Mucosa of descending colon (tissue), 3 donors: ENCODE measurements around the gene ZDHHC11. TPM values are rescaled to one million over a fixed set of nuclear protein-coding genes. Genes with fewer than 3 reads are reported as not detected.
"Not testable (repeated sequence)": the region's sequence is repeated elsewhere in the genome, so short reads cannot be mapped to it uniquely, and the experiment has no call there.

Source experiments
- ATAC-seq: fragments of 200-7000 bp; cut with Tn5 transposase; one replicate; pipeline ENCODE4 v1.9.1; 2020; ENCODE audit warnings: mild to moderate bottlenecking, moderate library complexity
- DNase-seq, 3 donors: peaks; one replicate each; pipeline ENCODE4 v3.0.0-alpha.2; 2020
- H3K36me3 ChIP-seq: fragments of 200-600 bp; one replicate; pipeline ENCODE4 v1.8.0; 2021; ENCODE audit warnings: low read depth, mild to moderate bottlenecking
- H3K4me1 ChIP-seq: fragments of 200-600 bp; one replicate; pipeline ENCODE4 v1.8.0; 2021; ENCODE audit warnings: low read depth, mild to moderate bottlenecking
- H3K4me3 ChIP-seq: fragments of 200-600 bp; one replicate; pipeline ENCODE4 v1.8.0; 2021; ENCODE audit warnings: mild to moderate bottlenecking
- H3K9me3 ChIP-seq: fragments of 200-600 bp; one replicate; pipeline ENCODE4 v1.8.0; 2021; ENCODE audit warnings: mild to moderate bottlenecking
- intact Hi-C, 2 donors: fragments of 100-400 bp; cut with DNase I in 1 of 2; cut with micrococcal nuclease in 1 of 2; formaldehyde crosslinking; loops; one replicate each; pipeline versions ENCODE4 v1.11.0 to v1.11.1; 2022; cut with DNase I, micrococcal nuclease
- total RNA-seq, 3 donors: library from RNA; stranded (reverse); fragmentation: NEBNext Ultra II Directional in 2 of 3; extraction: Animal tissue kit (Norgen Biotek cat#: 25700) in 2 of 3; gene quantifications; one replicate each; pipeline versions ENCODE4 v1.2.1 to v1.2.4, GENCODE V29; 2021 to 2023
- TF ChIP-seq, protein P1 (sequence below): fragments of 200-600 bp; IDR thresholded peaks from one replicate; pipeline ENCODE4 v1.8.0; 2022; ENCODE audit warnings: antibody characterized with exemption, mild to moderate bottlenecking
- donor health status: DM: no; HTN: no; CAD: no; lungs with moderate emphysema.
- donor health status: DM: no; HTN: no; CAD: no.
- donor health status: DM: no; HTN: yes; CAD: no.

The ZDHHC11 gene
- total RNA-seq, 3 donors from 2014 or later, result 4.6 to 11.1 (median 7.0) TPM

DNA sequence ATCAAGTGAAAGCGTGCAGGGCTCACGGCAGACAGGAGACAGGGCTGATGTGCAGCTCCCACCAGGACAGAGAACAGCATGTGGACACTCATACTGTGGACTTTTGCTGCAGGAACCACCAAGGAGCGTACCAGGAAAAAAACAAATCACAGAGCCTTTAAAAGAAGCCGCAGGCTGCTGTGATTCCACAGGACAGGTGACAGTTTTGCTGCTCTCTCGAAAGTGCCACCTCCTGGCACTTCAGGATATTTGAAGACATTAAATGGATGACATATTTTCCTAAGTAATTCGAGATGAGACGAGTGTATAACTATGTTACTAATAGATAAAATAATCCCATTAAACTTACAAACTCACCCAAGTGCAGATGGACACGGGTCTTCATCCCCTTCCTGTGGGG is 29.3 kb downstream of the ZDHHC11 start:
- peak; percentile 48 for ATAC-seq
- Histone ChIP-seq H3K4me1 (no peaks in the 10 kb centered on the region), H3K9me3 (no peaks in the 10 kb centered on the region), H3K4me3 (no peak overlapping the region), H3K36me3 (no peaks in the 10 kb centered on the region)
- TF ChIP-seq, protein P1, sequence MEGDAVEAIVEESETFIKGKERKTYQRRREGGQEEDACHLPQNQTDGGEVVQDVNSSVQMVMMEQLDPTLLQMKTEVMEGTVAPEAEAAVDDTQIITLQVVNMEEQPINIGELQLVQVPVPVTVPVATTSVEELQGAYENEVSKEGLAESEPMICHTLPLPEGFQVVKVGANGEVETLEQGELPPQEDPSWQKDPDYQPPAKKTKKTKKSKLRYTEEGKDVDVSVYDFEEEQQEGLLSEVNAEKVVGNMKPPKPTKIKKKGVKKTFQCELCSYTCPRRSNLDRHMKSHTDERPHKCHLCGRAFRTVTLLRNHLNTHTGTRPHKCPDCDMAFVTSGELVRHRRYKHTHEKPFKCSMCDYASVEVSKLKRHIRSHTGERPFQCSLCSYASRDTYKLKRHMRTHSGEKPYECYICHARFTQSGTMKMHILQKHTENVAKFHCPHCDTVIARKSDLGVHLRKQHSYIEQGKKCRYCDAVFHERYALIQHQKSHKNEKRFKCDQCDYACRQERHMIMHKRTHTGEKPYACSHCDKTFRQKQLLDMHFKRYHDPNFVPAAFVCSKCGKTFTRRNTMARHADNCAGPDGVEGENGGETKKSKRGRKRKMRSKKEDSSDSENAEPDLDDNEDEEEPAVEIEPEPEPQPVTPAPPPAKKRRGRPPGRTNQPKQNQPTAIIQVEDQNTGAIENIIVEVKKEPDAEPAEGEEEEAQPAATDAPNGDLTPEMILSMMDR, result no peak
- intact Hi-C loops, result no loop called here
- DNase-seq, result peak in 1 of 3 donors; percentile 21

DNA sequence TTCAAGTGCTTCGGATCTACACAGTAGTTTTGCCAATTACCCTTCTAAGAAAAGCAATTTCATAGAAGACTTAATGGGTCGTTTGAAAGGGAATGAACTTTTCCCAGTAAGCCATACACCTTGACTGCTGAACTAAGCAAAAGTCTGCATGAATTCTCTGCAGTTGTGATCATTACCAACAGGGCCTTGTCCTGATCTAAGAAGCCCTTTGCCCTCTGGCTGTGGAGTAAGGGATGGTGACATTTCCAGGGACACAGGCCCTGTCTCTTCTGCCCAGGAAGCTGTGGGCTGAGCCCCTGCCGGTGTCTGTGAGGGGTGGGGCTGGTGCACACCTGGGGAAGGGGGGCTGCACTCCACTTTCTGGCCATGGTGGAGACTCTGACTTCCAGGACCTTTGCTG is 30.5 kb downstream of the ZDHHC11 start:
- Histone ChIP-seq H3K9me3 (no peaks in the 10 kb centered on the region), H3K4me1 (no peaks in the 10 kb centered on the region), H3K36me3 (no peaks in the 10 kb centered on the region), H3K4me3 (no peak overlapping the region)
- TF ChIP-seq, protein P1, result no peak
- ATAC-seq (no peak), DNase-seq (no peak)
- intact Hi-C loops, result no loop called here

DNA sequence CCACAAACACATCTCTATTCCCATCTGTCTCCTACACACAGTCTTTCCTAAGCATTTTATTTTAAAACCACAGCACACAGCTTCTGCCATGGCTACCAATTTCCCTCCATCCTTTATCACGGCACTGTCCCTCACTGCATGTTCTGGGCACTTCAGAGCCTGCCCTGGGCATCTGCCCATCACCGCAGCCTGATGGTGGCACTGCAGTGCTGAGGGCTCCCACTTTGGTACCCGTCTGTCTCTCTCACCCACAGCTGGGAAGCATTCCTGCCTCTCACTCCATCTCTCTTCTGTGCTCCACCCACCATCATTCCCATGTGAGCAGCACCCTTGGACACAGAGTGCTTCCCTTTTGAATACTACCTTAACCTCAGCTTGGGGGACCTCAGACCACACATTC is 31.7 kb downstream of the ZDHHC11 start:
- intact Hi-C loops, result no loop called here

DNA sequence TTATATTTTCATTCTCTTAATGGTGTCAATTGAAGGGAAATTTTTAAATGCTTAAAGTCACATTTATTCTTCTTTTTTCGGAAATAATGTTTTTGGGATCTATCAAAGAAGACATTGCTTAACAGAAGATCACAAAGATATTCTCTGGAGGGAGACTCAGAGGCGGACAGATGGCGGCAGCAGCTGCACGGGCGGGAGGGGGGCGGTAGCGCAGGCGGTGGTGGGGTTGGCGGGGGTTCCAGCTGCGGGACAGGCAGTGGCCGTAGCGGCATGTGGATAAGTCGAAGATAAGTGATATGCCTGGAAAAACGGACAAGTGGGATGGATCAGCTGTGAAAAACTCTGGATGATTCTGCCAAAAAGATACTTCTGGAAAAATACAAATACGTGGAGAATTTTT is 34.6 kb downstream of the ZDHHC11 start:
- no peaks in the 10 kb centered on the region for H3K36me3 ChIP-seq
- ATAC-seq, result no peak
- H3K4me3 ChIP-seq, result no peak overlapping the region
- DNase-seq, result no peak
- H3K4me1 ChIP-seq, result no peaks in the 10 kb centered on the region
- no peaks in the 10 kb centered on the region for H3K9me3 ChIP-seq
- intact Hi-C loops, result no loop called here
- TF ChIP-seq, protein P1, result no peak

More for the DNA sequence above, 31.7 kb downstream of the ZDHHC11 start:
- Histone ChIP-seq H3K36me3 (no peaks in the 10 kb centered on the region), H3K9me3 (no peaks in the 10 kb centered on the region), H3K4me1 (no peaks in the 10 kb centered on the region), H3K4me3 (no peak overlapping the region)
- no peak for ATAC-seq
- no peak for DNase-seq
- TF ChIP-seq, protein P1, result no peak

DNA sequence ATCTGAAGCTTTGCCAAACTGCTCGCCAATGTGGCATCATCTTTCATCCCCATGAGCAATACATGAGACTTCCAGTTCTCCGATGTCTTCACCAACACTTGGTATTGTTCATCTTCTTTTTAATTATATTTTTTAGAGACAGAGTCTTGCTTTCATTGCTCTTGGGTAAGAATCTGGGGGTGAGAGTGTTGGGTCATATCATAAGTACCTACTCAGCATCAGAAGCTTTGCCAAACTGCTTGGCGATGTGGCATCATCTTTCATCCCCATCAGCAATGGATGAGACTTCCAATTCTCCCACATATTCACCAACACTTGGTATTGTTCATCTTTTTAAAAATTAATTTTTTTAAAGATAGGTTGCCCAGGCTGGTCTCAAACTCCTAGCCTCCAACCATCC is 35.3 kb downstream of the ZDHHC11 start:
- TF ChIP-seq, protein P1, result no peak
- ATAC-seq (no peak), DNase-seq (no peak)
- H3K4me3 ChIP-seq, result no peak overlapping the region
- no peaks in the 10 kb centered on the region for H3K36me3 ChIP-seq
- intact Hi-C loops, result no loop called here
- H3K4me1 ChIP-seq, result no peaks in the 10 kb centered on the region
- H3K9me3 ChIP-seq, result no peaks in the 10 kb centered on the region

DNA sequence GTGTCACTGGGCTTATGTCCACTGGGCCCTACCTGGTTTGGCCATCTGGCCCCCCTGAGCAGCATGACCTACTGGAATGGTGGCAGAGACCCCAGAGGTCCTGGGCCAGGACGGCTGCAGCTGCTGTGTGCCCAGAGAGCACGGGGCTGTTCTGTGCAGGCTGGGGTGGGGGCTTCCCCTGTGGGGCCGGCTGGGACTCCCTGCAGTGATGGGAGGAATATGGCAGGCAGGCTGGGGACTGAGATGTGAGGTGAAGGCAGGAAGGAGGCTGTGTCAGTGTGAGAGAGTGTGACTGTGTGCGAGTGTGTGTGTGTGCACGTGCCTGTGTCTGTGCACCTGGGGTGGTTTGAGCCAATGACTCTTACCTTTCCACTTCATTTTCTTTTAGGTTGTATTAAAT is 37.2 kb downstream of the ZDHHC11 start:
- H3K4me3 ChIP-seq, H3K4me1 ChIP-seq, DNase-seq, H3K9me3 ChIP-seq, ATAC-seq, intact Hi-C loops, H3K36me3 ChIP-seq: not testable (repeated sequence)

DNA sequence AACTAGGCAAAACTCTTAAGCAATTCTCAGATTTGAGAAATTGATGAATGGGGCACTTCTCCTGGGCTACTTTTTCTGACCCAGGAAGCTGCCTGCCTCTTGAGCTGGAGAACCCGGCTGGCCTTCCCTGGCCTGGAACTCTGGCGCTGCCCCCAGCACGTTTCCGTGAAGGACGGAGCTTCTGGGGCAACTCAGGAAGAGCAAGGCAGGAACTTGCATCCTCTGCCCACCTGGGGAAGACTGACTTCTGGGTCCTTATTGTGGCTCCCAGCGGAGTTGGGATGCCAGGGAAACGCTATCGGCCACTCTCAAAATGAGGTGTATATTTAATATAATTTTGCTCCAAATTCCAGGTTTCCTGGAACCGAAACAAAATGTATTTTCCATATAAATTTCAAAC is 39.4 kb downstream of the ZDHHC11 start:
- ATAC-seq, DNase-seq, intact Hi-C loops: not testable (repeated sequence)

DNA sequence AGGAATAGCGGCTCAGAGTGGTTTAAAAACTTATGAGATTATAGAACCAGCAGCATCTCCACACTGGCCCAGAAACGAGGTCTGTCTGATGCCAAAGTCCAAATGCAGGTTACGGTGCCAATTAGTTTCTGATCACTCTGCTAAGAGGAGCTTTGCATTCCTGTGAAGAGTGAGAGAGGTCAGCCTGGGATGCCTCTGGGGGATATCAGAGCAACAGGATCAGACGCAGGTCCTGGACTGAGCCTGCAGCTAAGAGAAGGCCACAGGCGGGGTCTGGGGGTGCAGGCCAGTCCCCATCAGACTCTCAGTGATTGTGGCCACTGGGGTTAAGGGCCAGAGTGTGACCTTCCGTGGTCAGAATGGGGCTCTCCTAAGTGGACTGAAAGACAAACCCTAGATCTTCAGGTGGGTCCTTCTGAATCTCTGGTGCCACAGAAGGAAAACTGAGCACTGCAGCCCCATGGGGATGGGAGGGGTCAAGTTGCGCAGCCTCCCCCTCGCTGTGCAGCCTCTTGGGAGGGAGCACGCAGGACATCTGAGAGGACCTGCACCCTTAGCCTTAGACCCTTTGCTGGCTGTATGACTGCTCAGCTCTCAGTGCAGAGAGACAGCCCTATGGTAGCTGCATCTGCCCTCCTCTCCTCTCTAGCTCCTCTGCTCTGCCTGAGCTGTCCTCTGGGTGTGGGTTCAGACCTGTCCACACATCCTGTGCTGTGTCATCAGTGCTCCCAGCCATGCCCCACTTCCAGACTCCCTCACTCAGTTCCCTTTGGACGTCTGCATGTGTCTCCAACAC is 42.9 kb downstream of the ZDHHC11 start:
- H3K4me3 ChIP-seq, H3K9me3 ChIP-seq, DNase-seq, intact Hi-C loops, H3K36me3 ChIP-seq, H3K4me1 ChIP-seq: not testable (repeated sequence)
- peak; percentile 11 for ATAC-seq

More for the DNA sequence above, 39.4 kb downstream of the ZDHHC11 start:
- H3K9me3 ChIP-seq, H3K36me3 ChIP-seq, H3K4me1 ChIP-seq, H3K4me3 ChIP-seq: not testable (repeated sequence)
